ENCODE results near the gene MYH3.

Gene MYH3

GRCh38 chr17:10612957-10613744, 44.0 kb downstream of the MYH3 start:
- DNase-seq = no peak

GRCh38 chr17:10610884-10611283, 46.2 kb downstream of the MYH3 start:
- no peak for DNase-seq

GRCh38 chr17:10608244-10608643, 48.9 kb downstream of the MYH3 start:
- DNase-seq = no peak

GRCh38 chr17:10606110-10606509, 51.0 kb downstream of the MYH3 start:
- no peak for DNase-seq

GRCh38 chr17:10605221-10605783, 51.8 kb downstream of the MYH3 start:
- DNase-seq = no peak

GRCh38 chr17:10604521-10604920, 52.6 kb downstream of the MYH3 start:
- DNase-seq = no peak

GRCh38 chr17:10603931-10604330, 53.2 kb downstream of the MYH3 start:
- DNase-seq = no peak

- no peak for DNase-seq
These were observed 56.5 kb downstream of the MYH3 start for GRCh38 chr17:10600571-10600970.

- DNase-seq = no peak
These were observed 58.5 kb downstream of the MYH3 start for GRCh38 chr17:10598621-10599020.

GRCh38 chr17:10589553-10590145, 67.5 kb downstream of the MYH3 start:
- DNase-seq = no peak

- DNase-seq = no peak
These were observed 71.6 kb downstream of the MYH3 start for GRCh38 chr17:10585529-10585928.

GRCh38 chr17:10583834-10584233, 73.3 kb downstream of the MYH3 start:
- DNase-seq = no peak

GRCh38 chr17:10579270-10579669, 77.8 kb downstream of the MYH3 start:
- DNase-seq = no peak

All from NCI-H2107 (cell line).